HCT116 (cell line): Measurements from ENCODE around the gene MDFI. TPM values are rescaled to one million over a fixed set of nuclear protein-coding genes. Genes with fewer than 3 reads are reported as not detected.

Source experiments
- ATAC-seq: fragments of 200-7000 bp; cut with Tn5 transposase; 2 replicates; pipeline ENCODE4 v1.9.1; 2020; ENCODE audit warnings: mild to moderate bottlenecking, moderate library complexity
- BruUV-seq: library from RNA; stranded (reverse); fragments of 400-500 nt; replicated peaks from 2 replicates; lab custom pipeline; 2021; lab: Mats Ljungman, UMichigan
- CTCF ChIA-PET: fragments of 300-600 bp; sonication (Branson Sonifier 250); formaldehyde crosslinking; loops from one replicate; lab custom pipeline; 2021; ENCODE audit warnings: antibody characterized with exemption; lab: Charles Lee
- POLR2A ChIA-PET: fragments of 300-600, 350-600 bp; sonication (Branson Sonifier 250); formaldehyde crosslinking; loops from one replicate; lab custom pipeline; 2021; ENCODE audit warnings: antibody characterized with exemption; lab: Charles Lee
- RAD21 ChIA-PET, 2 experiments: fragments of 300-600 bp; sonication (Branson Sonifier 250); formaldehyde crosslinking; loops; one replicate each; lab custom pipeline; 2023; ENCODE audit warnings: low total read pairs in 2 of 2; ENCODE audit not compliant: uncharacterized antibody in 2 of 2, unreplicated experiment in 2 of 2, low non-redundant PET in 1 of 2; lab: Charles Lee
- DNase-seq: peaks from one replicate; pipeline ENCODE4 v3.0.0-alpha.2; 2010; ENCODE audit warnings: low read depth, low spot score
- H2AFZ ChIP-seq: fragments of 200-600 bp; shearing (Covaris generic), sonication (generic); 2 replicates; pipeline ENCODE4 v1.6.1; 2017; ENCODE audit warnings: low read depth, mixed run types, mixed read lengths, antibody characterized with exemption, low read length; ENCODE audit not compliant: poor library complexity, severe bottlenecking
- H3K27ac ChIP-seq: 2 replicates; pipeline ENCODE4 v1.5.1; 2012; ENCODE audit warnings: low read depth, low read length
- H3K27me3 ChIP-seq: fragments of 200-600 bp; sonication (generic); 2 replicates; pipeline ENCODE4 v1.6.1; 2016; ENCODE audit warnings: mixed run types, low read length, mixed read lengths; ENCODE audit not compliant: insufficient read depth
- H3K36me3 ChIP-seq, 2 experiments: fragments of 200-500 bp in 1 of 2; fragments of 200-600 bp in 1 of 2; sonication (Bioruptor generic) in 1 of 2; sonication (generic) in 1 of 2; 2 replicates each; pipeline versions ENCODE4 v1.5.1 to v1.6.1; 2014 to 2016; ENCODE audit warnings: low read length in 2 of 2, inconsistent platforms in 1 of 2, mixed read lengths in 1 of 2, mixed run types in 1 of 2; ENCODE audit not compliant: insufficient read depth in 2 of 2, control insufficient read depth in 1 of 2
- H3K4me1 ChIP-seq, 2 experiments: fragments of 200-600 bp in 1 of 2; sonication (generic) in 1 of 2; 2 replicates each; pipeline versions ENCODE4 v1.5.1 to v1.6.1; 2012 to 2017; ENCODE audit warnings: low read length in 2 of 2, inconsistent platforms in 1 of 2, mild to moderate bottlenecking in 1 of 2, mixed read lengths in 1 of 2, mixed run types in 1 of 2, moderate library complexity in 1 of 2; ENCODE audit not compliant: insufficient read depth in 2 of 2, control insufficient read depth in 1 of 2
- H3K4me2 ChIP-seq: fragments of 200-600 bp; sonication (generic); 2 replicates; pipeline ENCODE4 v1.6.1; 2017; ENCODE audit warnings: mixed run types, low read length, mixed read lengths
- H3K4me3 ChIP-seq, 2 experiments: fragments of 200-600 bp in 1 of 2; sonication (generic) in 1 of 2; replicated peaks in 1 of 2; 2 replicates each; pipeline ENCODE4 v1.5.1; 2011 to 2016; ENCODE audit warnings: low read length in 2 of 2, control low read depth in 1 of 2, low read depth in 1 of 2, mild to moderate bottlenecking in 1 of 2, mixed read lengths in 1 of 2, mixed run types in 1 of 2
- H3K79me2 ChIP-seq: fragments of 200-600 bp; sonication (generic); 2 replicates; pipeline ENCODE4 v1.6.1; 2017; ENCODE audit warnings: mild to moderate bottlenecking, mixed run types, low read length, moderate library complexity, mixed read lengths; ENCODE audit not compliant: insufficient read depth
- H3K9ac ChIP-seq: fragments of 200-600 bp; sonication (generic); 2 replicates; pipeline ENCODE4 v1.6.1; 2016; ENCODE audit warnings: low read length, mixed read lengths
- H3K9me2 ChIP-seq: fragments of 200-600 bp; sonication (generic), shearing (Covaris generic); 2 replicates; pipeline ENCODE4 v1.6.1; 2017; ENCODE audit warnings: mixed run types, mild to moderate bottlenecking, moderate library complexity; ENCODE audit not compliant: insufficient read depth
- H3K9me3 ChIP-seq, 2 experiments: fragments of 200-500 bp in 1 of 2; fragments of 200-600 bp in 1 of 2; sonication (Bioruptor generic) in 1 of 2; sonication (generic) in 1 of 2; 2 replicates each; pipeline ENCODE4 v1.6.1; 2014 to 2017; ENCODE audit warnings: low read length in 2 of 2, mixed read lengths in 2 of 2, inconsistent platforms in 1 of 2, low read depth in 1 of 2, mild to moderate bottlenecking in 1 of 2, mixed run types in 1 of 2, moderate library complexity in 1 of 2; ENCODE audit not compliant: control insufficient read depth in 1 of 2, insufficient read depth in 1 of 2
- H4K20me1 ChIP-seq: fragments of 200-600 bp; sonication (generic), shearing (Covaris generic); 2 replicates; pipeline ENCODE4 v1.6.1; 2017; ENCODE audit warnings: mixed run types, mild to moderate bottlenecking, moderate library complexity; ENCODE audit not compliant: insufficient read depth
- CBX3 ChIP-seq: IDR thresholded peaks from 2 replicates; pipeline ENCODE4 v1.6.1; 2012; ENCODE audit warnings: low read depth
- EGR1 ChIP-seq: IDR thresholded peaks from 2 replicates; pipeline ENCODE4 v1.6.1; 2012; ENCODE audit warnings: low read depth
- ELF1 ChIP-seq: IDR thresholded peaks from 2 replicates; pipeline ENCODE4 v1.6.1; 2012; ENCODE audit warnings: low read depth, borderline replicate concordance
- EZH2phosphoT487 ChIP-seq: fragments of 200-600 bp; IDR thresholded peaks from 2 replicates; pipeline ENCODE4 v1.6.1; 2018; ENCODE audit warnings: antibody characterized with exemption, borderline replicate concordance
- FOSL1 ChIP-seq: IDR thresholded peaks from 2 replicates; pipeline ENCODE4 v1.6.1; 2012; ENCODE audit warnings: low read depth
- JUND ChIP-seq: IDR thresholded peaks from 2 replicates; pipeline ENCODE4 v1.6.1; 2012
- MAX ChIP-seq: IDR thresholded peaks from 2 replicates; pipeline ENCODE4 v1.6.1; 2012
- POLR2A ChIP-seq: IDR thresholded peaks from 2 replicates; pipeline ENCODE4 v1.7.0; 2011; ENCODE audit warnings: borderline replicate concordance; ENCODE audit not compliant: insufficient read depth, insufficient read length; ENCODE audit errors: extremely low read depth
- POLR2AphosphoS5 ChIP-seq: IDR thresholded peaks from 2 replicates; pipeline ENCODE4 v1.6.1; 2011; ENCODE audit warnings: mild to moderate bottlenecking, low read depth, low read length, moderate library complexity
- RAD21 ChIP-seq: IDR thresholded peaks from 2 replicates; pipeline ENCODE4 v1.6.1; 2012; ENCODE audit warnings: low read depth, mild to moderate bottlenecking
- REST ChIP-seq: IDR thresholded peaks from 2 replicates; pipeline ENCODE4 v1.6.1; 2012; ENCODE audit warnings: low read depth
- SRF ChIP-seq: IDR thresholded peaks from 2 replicates; pipeline ENCODE4 v1.6.1; 2012; ENCODE audit warnings: low read depth
- TCF7L2 ChIP-seq: IDR thresholded peaks from 2 replicates; pipeline ENCODE4 v1.7.0; 2011; ENCODE audit warnings: borderline replicate concordance, inconsistent platforms; ENCODE audit not compliant: insufficient read depth, insufficient read length; ENCODE audit errors: extremely low read depth
- YY1 ChIP-seq: IDR thresholded peaks from 2 replicates; pipeline ENCODE4 v1.6.1; 2011; ENCODE audit warnings: low read length, low read depth, moderate library complexity, mild to moderate bottlenecking; ENCODE audit not compliant: insufficient replicate concordance; ENCODE audit errors: extremely low read depth
- ZBTB33 ChIP-seq: IDR thresholded peaks from 2 replicates; pipeline ENCODE4 v1.6.1; 2011; ENCODE audit warnings: mild to moderate bottlenecking, low read length, moderate library complexity; ENCODE audit not compliant: insufficient replicate concordance; ENCODE audit errors: extremely low read depth
- intact Hi-C: fragments of 100-400 bp; cut with micrococcal nuclease; formaldehyde crosslinking; loops from 2 replicates; pipeline ENCODE4 v1.10.0; 2022
- total RNA-seq: library from RNA; stranded (reverse); gene quantifications from one replicate; pipeline ENCODE4 v1.2.1, GENCODE V29; 2021; ENCODE audit not compliant: unreplicated experiment
- TF ChIP-seq, protein P1 (sequence below), 3 experiments: fragments of 200-600 bp in 1 of 3; sonication (generic) in 1 of 3; IDR thresholded peaks in 2 of 3; conservative IDR thresholded peaks in 1 of 3; 2 replicates each; pipeline ENCODE4 v1.5.1; 2012 to 2017; ENCODE audit warnings: low read depth in 2 of 3, low read length in 2 of 3, antibody characterized with exemption in 1 of 3, borderline replicate concordance in 1 of 3, control low read depth in 1 of 3, mild to moderate bottlenecking in 1 of 3, mixed read lengths in 1 of 3, mixed run types in 1 of 3, moderate library complexity in 1 of 3; ENCODE audit not compliant: insufficient read depth in 1 of 3

The MDFI gene
- total RNA-seq, 1 experiment from 2014 or later = 35.5 TPM

GRCh38 chr6:41596807-41597206 lies 41.5 kb upstream of the MDFI start:
- H2AFZ ChIP-seq = no peak overlapping the region
- ChIA-PET RAD21 (no interaction called here), POLR2A (no interaction called here)
- TF ChIP-seq POLR2AphosphoS5 (no peak), POLR2A (no peak), EZH2phosphoT487 (no peak), TCF7L2 (no peak), ZBTB33 (no peak), JUND (no peak), ELF1 (no peak), RAD21 (no peak), FOSL1 (no peak), CBX3 (no peak), MAX (no peak), EGR1 (no peak), REST (no peak), SRF (no peak), YY1 (no peak)
- TF ChIP-seq, protein P1, sequence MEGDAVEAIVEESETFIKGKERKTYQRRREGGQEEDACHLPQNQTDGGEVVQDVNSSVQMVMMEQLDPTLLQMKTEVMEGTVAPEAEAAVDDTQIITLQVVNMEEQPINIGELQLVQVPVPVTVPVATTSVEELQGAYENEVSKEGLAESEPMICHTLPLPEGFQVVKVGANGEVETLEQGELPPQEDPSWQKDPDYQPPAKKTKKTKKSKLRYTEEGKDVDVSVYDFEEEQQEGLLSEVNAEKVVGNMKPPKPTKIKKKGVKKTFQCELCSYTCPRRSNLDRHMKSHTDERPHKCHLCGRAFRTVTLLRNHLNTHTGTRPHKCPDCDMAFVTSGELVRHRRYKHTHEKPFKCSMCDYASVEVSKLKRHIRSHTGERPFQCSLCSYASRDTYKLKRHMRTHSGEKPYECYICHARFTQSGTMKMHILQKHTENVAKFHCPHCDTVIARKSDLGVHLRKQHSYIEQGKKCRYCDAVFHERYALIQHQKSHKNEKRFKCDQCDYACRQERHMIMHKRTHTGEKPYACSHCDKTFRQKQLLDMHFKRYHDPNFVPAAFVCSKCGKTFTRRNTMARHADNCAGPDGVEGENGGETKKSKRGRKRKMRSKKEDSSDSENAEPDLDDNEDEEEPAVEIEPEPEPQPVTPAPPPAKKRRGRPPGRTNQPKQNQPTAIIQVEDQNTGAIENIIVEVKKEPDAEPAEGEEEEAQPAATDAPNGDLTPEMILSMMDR (IDR thresholded peaks at IDR 0.05 in 2 of 3, conservative IDR thresholded peaks at IDR 0.05 in 1 of 3; ENCODE audit: borderline replicate concordance in 1 of 3, insufficient read depth in 1 of 3, low read depth in 2 of 3, low read length in 2 of 3) = no peak
- TF ChIP-seq, all 23 proteins: peak for 0
- ATAC-seq (no peak), DNase-seq (no peak)
- no TSS peak for BruUV-seq
- no peaks in the 10 kb centered on the region for H3K27me3 ChIP-seq
- H3K9me2 ChIP-seq = no peaks in the 10 kb centered on the region
- CTCF ChIA-PET = no interaction called here
- no peak overlapping the region for H3K4me2 ChIP-seq
- H3K79me2 ChIP-seq = no peaks in the 10 kb centered on the region
- H3K9me3 ChIP-seq = no peaks in the 10 kb centered on the region
- intact Hi-C loops = no loop called here
- no peak overlapping the region for H3K27ac ChIP-seq
- peaks cover 4 to 12% of the 10 kb centered on the region in 2 experiments; a peak in 2 of 4 replicates for H3K36me3 ChIP-seq
- H3K9ac ChIP-seq = no peak overlapping the region
- no peak overlapping the region for H3K4me3 ChIP-seq
- H4K20me1 ChIP-seq = no peaks in the 10 kb centered on the region
- peaks cover 0 to 3% of the 10 kb centered on the region in 2 experiments; a peak in 1 of 4 replicates for H3K4me1 ChIP-seq
